H1 (cell line): ENCODE results near the gene TMEM176B.

Source experiments
- CTCF ChIP-seq, 3 experiments: IDR thresholded peaks; 1 replicate in 2 of 3; 2 replicates in 1 of 3; pipeline versions ENCODE4 v1.5.1 to v1.6.1; 2011; ENCODE audit warnings: low read length in 3 of 3, mild to moderate bottlenecking in 3 of 3, inconsistent platforms in 2 of 3, low read depth in 1 of 3, moderate library complexity in 1 of 3; ENCODE audit not compliant: insufficient read depth in 1 of 3; ENCODE audit errors: control extremely low read depth in 1 of 3
- EZH2 ChIP-seq: fragments of 200-600 bp; sonication (generic); IDR thresholded peaks from 2 replicates; pipeline ENCODE4 v1.7.1; 2012; ENCODE audit warnings: low read depth, mild to moderate bottlenecking, moderate library complexity, low read length, inconsistent platforms; ENCODE audit not compliant: severe bottlenecking
- MAX ChIP-seq: IDR thresholded peaks from 2 replicates; pipeline ENCODE4 v1.6.1; 2012; ENCODE audit warnings: inconsistent platforms
- NANOG ChIP-seq: IDR thresholded peaks from 2 replicates; pipeline ENCODE4 v1.6.1; 2011; ENCODE audit warnings: low read length, low read depth, mild to moderate bottlenecking, inconsistent platforms; ENCODE audit not compliant: insufficient read depth, poor library complexity, severe bottlenecking
- POLR2A ChIP-seq, 2 experiments: IDR thresholded peaks; 1 replicate in 1 of 2; 2 replicates in 1 of 2; pipeline ENCODE4 v1.6.1; 2011; ENCODE audit warnings: low read depth in 2 of 2, low read length in 2 of 2, mild to moderate bottlenecking in 2 of 2; ENCODE audit errors: control extremely low read depth in 1 of 2
- POLR2AphosphoS5 ChIP-seq: IDR thresholded peaks from 2 replicates; pipeline ENCODE4 v1.6.1; 2011; ENCODE audit warnings: low read depth, low read length
- RNF2 ChIP-seq: fragments of 200-900, 300-1000 bp; sonication (generic); IDR thresholded peaks from 2 replicates; pipeline ENCODE4 v1.7.1; 2016; ENCODE audit warnings: borderline replicate concordance, low read depth, mild to moderate bottlenecking, antibody characterized with exemption, low read length; ENCODE audit not compliant: poor library complexity, severe bottlenecking; ENCODE audit errors: missing control alignments
- SP2 ChIP-seq: IDR thresholded peaks from 2 replicates; pipeline ENCODE4 v1.6.1; 2012; ENCODE audit warnings: mild to moderate bottlenecking, low read length, inconsistent platforms
- TBP ChIP-seq: IDR thresholded peaks from 2 replicates; pipeline ENCODE4 v1.6.1; 2011; ENCODE audit warnings: low read depth, low read length, improper control_type of control experiment
- YY1 ChIP-seq: IDR thresholded peaks from 2 replicates; pipeline ENCODE4 v1.6.1; 2011; ENCODE audit warnings: low read depth, mild to moderate bottlenecking, low read length
- ZNF274 ChIP-seq: IDR thresholded peaks from 2 replicates; pipeline ENCODE4 v1.7.0; 2012; ENCODE audit warnings: low read length, borderline replicate concordance; ENCODE audit errors: extremely low read depth

- no peak for TF ChIP-seq SP2
- no peak for TF ChIP-seq CTCF (IDR thresholded peaks at IDR 0.05; ENCODE audit: control extremely low read depth in 1 of 3, insufficient read depth in 1 of 3, low read depth in 1 of 3, low read length in 3 of 3)
- TF ChIP-seq EZH2, result no peak
- TF ChIP-seq ZNF274, result no peak
- TF ChIP-seq MAX, result no peak
- TF ChIP-seq NANOG, result no peak
- no peak for TF ChIP-seq POLR2A (IDR thresholded peaks at IDR 0.05; ENCODE audit: control extremely low read depth in 1 of 2, low read depth in 2 of 2, low read length in 2 of 2)
- TF ChIP-seq YY1, result no peak
- no peak for TF ChIP-seq TBP
- TF ChIP-seq RNF2, result no peak
- no peak for TF ChIP-seq POLR2AphosphoS5
Measured at GRCh38 chr7:150745876-150746275, 54.3 kb downstream of the TMEM176B start.
